Smooth muscle cell (in vitro differentiated cells): ENCODE results near the gene SLC52A1. TPM values are rescaled to one million over a fixed set of nuclear protein-coding genes. Genes with fewer than 3 reads are reported as not detected.
A peak's percentile ranks its signal among the peaks of the same experiment; 100 is the strongest.

Source experiments
- DNase-seq: peaks from one replicate; lab custom pipeline; 2025; ENCODE audit not compliant: unreplicated experiment; lab: John Stamatoyannopoulos, UW
- H2AFZ ChIP-seq: fragments of 200-600 bp; sonication (generic); 2 replicates; pipeline ENCODE4 v1.6.0; 2016; ENCODE audit warnings: antibody characterized with exemption, low read depth, mild to moderate bottlenecking
- H3F3A ChIP-seq: fragments of 200-600 bp; sonication (generic); 2 replicates; pipeline ENCODE4 v1.6.0; 2017; ENCODE audit warnings: antibody characterized with exemption, low read depth
- H3K27ac ChIP-seq: fragments of 200-600 bp; sonication (generic); 2 replicates; pipeline ENCODE4 v1.5.1; 2016; ENCODE audit warnings: low read depth, mild to moderate bottlenecking
- H3K27me3 ChIP-seq: fragments of 200-600 bp; sonication (generic); 2 replicates; pipeline ENCODE4 v1.6.1; 2016; ENCODE audit warnings: low read depth, mild to moderate bottlenecking
- H3K36me3 ChIP-seq: fragments of 200-600 bp; sonication (generic); 2 replicates; pipeline ENCODE4 v1.5.1; 2016; ENCODE audit warnings: low read depth
- H3K4me1 ChIP-seq: fragments of 200-600 bp; sonication (generic); 2 replicates; pipeline ENCODE4 v1.5.1; 2016; ENCODE audit warnings: low read depth
- H3K4me2 ChIP-seq: fragments of 200-600 bp; sonication (generic); 2 replicates; pipeline ENCODE4 v1.6.0; 2016; ENCODE audit warnings: mild to moderate bottlenecking
- H3K4me3 ChIP-seq: fragments of 200-600 bp; sonication (generic); 2 replicates; pipeline ENCODE4 v1.5.1; 2016; ENCODE audit warnings: mild to moderate bottlenecking
- H3K79me2 ChIP-seq: fragments of 200-600 bp; sonication (generic); 2 replicates; pipeline ENCODE4 v1.6.0; 2016; ENCODE audit warnings: low read depth, mild to moderate bottlenecking
- H3K9ac ChIP-seq: fragments of 200-600 bp; sonication (generic); 2 replicates; pipeline ENCODE4 v1.6.0; 2016; ENCODE audit warnings: low read depth
- H3K9me3 ChIP-seq: fragments of 200-600 bp; sonication (generic); replicated peaks from 2 replicates; pipeline ENCODE4 v1.5.1; 2016; ENCODE audit warnings: low read depth
- H4K20me1 ChIP-seq: fragments of 200-600 bp; sonication (generic); 2 replicates; pipeline ENCODE4 v1.6.0; 2016; ENCODE audit warnings: low read depth
- WGBS: methylation state at CpG from one replicate; pipeline ENCODE4 v1.1.7; 2016; ENCODE audit warnings: low lambda C conversion rate; 5-methylcytosine and 5-hydroxymethylcytosine counted together
- polyA plus RNA-seq: library from polyadenylated mRNA; unstranded; fragments of >200 nt; fragmentation: Nextera tagmentation; extraction: Ambion mirVana; gene quantifications from 2 replicates; pipeline ENCODE4 v1.2.1, GENCODE V29; 2016
- total RNA-seq: library from RNA; depleted of rRNA; stranded (reverse); fragments of >200 nt; gene quantifications from 2 replicates; pipeline ENCODE4 v1.2.3, GENCODE V29; 2014
- TF ChIP-seq, protein P1 (sequence below): fragments of 200-600 bp; sonication (generic); IDR thresholded peaks from 2 replicates; pipeline ENCODE4 v1.5.1; 2017; ENCODE audit warnings: borderline replicate concordance, mild to moderate bottlenecking, antibody characterized with exemption; ENCODE audit not compliant: insufficient read depth, poor library complexity, severe bottlenecking

SLC52A1 gene
- total and polyA plus RNA-seq, 2 experiments from 2014 or later, result 0.31 to 1.7 TPM

DNA sequence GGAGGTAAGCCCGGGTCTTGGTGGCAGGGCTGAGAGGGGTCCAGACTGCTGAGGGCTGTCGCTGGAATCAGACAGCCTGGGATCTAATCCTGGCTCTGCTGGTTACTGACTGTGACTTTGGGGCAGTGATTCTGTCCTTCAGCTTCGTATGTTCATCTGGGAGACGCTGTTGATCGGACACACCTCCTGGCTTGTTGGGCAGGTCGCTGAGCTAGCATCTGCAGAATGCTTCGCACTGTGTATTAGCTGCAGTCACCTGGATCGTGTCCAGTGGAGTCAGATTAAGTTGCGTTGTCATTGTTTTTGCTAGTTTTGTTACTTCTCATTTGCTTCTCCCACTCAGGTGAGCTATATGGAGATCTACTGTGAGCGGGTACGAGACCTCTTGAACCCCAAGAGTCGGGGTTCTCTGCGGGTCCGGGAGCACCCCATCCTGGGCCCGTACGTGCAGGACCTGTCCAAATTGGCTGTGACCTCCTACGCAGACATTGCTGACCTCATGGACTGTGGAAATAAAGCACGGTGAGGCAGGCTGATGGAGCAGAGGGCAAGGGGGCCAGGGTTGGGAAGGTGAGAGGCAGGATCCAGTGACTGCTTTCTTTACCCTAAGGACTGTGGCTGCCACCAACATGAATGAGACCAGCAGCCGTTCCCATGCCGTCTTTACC is 33.0 kb downstream of the SLC52A1 start:
- 96% methylated on average over 20 of the region's 20 CpGs for WGBS
- no peak overlapping the region for H3K9ac ChIP-seq
- no peak for DNase-seq
- H3K4me2 ChIP-seq, result no peak overlapping the region
- H4K20me1 ChIP-seq, result peaks cover 21% of the 10 kb centered on the region
- no peaks in the 10 kb centered on the region for H3K27me3 ChIP-seq
- H3K36me3 ChIP-seq, result peaks cover 5% of the 10 kb centered on the region
- TF ChIP-seq, protein P1, sequence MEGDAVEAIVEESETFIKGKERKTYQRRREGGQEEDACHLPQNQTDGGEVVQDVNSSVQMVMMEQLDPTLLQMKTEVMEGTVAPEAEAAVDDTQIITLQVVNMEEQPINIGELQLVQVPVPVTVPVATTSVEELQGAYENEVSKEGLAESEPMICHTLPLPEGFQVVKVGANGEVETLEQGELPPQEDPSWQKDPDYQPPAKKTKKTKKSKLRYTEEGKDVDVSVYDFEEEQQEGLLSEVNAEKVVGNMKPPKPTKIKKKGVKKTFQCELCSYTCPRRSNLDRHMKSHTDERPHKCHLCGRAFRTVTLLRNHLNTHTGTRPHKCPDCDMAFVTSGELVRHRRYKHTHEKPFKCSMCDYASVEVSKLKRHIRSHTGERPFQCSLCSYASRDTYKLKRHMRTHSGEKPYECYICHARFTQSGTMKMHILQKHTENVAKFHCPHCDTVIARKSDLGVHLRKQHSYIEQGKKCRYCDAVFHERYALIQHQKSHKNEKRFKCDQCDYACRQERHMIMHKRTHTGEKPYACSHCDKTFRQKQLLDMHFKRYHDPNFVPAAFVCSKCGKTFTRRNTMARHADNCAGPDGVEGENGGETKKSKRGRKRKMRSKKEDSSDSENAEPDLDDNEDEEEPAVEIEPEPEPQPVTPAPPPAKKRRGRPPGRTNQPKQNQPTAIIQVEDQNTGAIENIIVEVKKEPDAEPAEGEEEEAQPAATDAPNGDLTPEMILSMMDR, result no peak
- H3K27ac ChIP-seq, result no peak overlapping the region
- H3F3A ChIP-seq, result no peaks in the 10 kb centered on the region
- H3K79me2 ChIP-seq, result peaks cover 16% of the 10 kb centered on the region
- no peak overlapping the region for H2AFZ ChIP-seq
- no peaks in the 10 kb centered on the region for H3K9me3 ChIP-seq
- H3K4me3 ChIP-seq, result no peak overlapping the region
- peaks cover 9% of the 10 kb centered on the region for H3K4me1 ChIP-seq

DNA sequence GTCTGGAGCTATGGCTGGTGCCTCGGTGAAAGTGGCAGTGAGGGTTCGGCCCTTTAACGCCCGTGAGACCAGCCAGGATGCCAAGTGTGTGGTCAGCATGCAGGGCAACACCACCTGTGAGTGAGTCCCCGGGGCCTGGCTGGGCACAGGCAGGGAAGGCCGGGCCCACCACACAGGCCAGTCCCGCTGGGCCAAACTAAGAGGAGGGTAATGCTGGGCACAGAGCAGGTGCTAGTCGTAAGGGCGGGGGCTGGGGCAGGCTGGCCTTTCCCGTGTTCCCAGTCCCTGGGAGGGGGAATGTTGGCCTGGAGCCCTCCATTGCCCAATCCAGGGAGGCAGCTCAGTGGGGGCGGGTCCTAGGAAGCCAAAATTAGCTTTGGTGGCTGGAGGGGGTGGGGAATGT is 35.0 kb downstream of the SLC52A1 start:
- H3K4me3 ChIP-seq, result no peak overlapping the region
- no peaks in the 10 kb centered on the region for H3K9me3 ChIP-seq
- H3K4me2 ChIP-seq, result no peak overlapping the region
- no peak for DNase-seq
- TF ChIP-seq, protein P1, result no peak
- no peak overlapping the region for H3K9ac ChIP-seq
- H3K36me3 ChIP-seq, result peaks cover 4% of the 10 kb centered on the region
- H3K27me3 ChIP-seq, result no peaks in the 10 kb centered on the region
- no peaks in the 10 kb centered on the region for H3F3A ChIP-seq
- 97% methylated on average over 9 of the region's 11 CpGs for WGBS
- peaks cover 21% of the 10 kb centered on the region for H4K20me1 ChIP-seq
- H3K79me2 ChIP-seq, result peaks cover 16% of the 10 kb centered on the region
- peaks cover 13% of the 10 kb centered on the region for H3K4me1 ChIP-seq
- no peak overlapping the region for H2AFZ ChIP-seq
- no peak overlapping the region for H3K27ac ChIP-seq

DNA sequence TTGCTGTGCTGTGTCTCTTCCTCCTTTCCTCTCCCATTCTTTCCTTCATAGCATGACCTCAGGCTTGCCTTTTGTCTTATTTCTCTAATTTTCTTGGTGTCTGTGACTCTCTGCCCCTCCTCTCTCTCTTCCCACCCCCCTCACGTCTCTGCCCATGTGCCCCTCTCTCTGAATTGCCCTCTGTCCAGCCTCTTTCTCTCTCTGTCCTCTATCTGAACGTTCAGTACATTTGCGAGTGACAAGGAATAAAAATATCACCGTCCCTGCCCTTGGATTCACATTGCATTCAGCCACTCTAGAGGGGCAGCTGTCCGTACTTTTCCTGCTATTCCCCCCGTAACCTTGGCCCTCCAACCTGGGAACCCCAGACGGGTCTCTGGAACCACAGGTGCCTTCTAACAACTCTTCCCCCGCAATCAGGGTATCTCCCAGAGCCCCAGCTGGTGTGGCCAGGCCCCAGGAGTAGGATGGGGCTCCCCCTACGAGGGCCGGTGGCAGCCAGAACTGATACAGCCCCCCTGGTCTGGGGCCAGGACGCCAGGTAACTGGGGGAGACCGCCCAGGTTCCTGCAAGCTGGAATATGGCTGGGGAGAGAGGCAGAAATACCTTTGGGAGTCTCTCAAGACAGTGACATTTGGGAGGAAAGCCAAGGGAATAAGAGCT is 35.7 kb downstream of the SLC52A1 start:
- 81% methylated on average over 12 of the region's 12 CpGs for WGBS
- peaks cover 13% of the 10 kb centered on the region for H3K4me1 ChIP-seq
- H2AFZ ChIP-seq, result no peak overlapping the region
- no peak overlapping the region for H3K9ac ChIP-seq
- no peaks in the 10 kb centered on the region for H3K9me3 ChIP-seq
- DNase-seq, result no peak
- peaks cover 21% of the 10 kb centered on the region for H4K20me1 ChIP-seq
- H3F3A ChIP-seq, result no peaks in the 10 kb centered on the region
- H3K27me3 ChIP-seq, result no peaks in the 10 kb centered on the region
- H3K79me2 ChIP-seq, result peaks cover 16% of the 10 kb centered on the region
- H3K4me3 ChIP-seq, result peak overlapping the region; percentile 98
- no peaks in the 10 kb centered on the region for H3K36me3 ChIP-seq
- H3K27ac ChIP-seq, result no peak overlapping the region
- TF ChIP-seq, protein P1, result no peak
- peak overlapping the region; percentile 88 for H3K4me2 ChIP-seq
